ENCODE measurements around the gene NCKAP1.
"Not testable (repeated sequence)": the region's sequence is repeated elsewhere in the genome, so short reads cannot be mapped to it uniquely, and the experiment has no call there.

The NCKAP1 gene

GRCh38 chr2:183009249-183009899, 28.9 kb downstream of the NCKAP1 start:
- in situ Hi-C loops (cut with MboI; ENCODE audit: low sequenced_read_pairs) = no loop called here

GRCh38 chr2:183001948-183002347, 36.3 kb downstream of the NCKAP1 start:
- in situ Hi-C loops (cut with MboI; ENCODE audit: low sequenced_read_pairs) = no loop called here

- in situ Hi-C loops (cut with MboI; ENCODE audit: low sequenced_read_pairs) = no loop called here
Measured at GRCh38 chr2:183000846-183001245, 37.4 kb downstream of the NCKAP1 start.

GRCh38 chr2:182999348-183000028, 38.8 kb downstream of the NCKAP1 start:
- in situ Hi-C loops (cut with MboI; ENCODE audit: low sequenced_read_pairs) = loop anchor here (25.0 kb wide), 1 partner anchor 812 kb away; no protein-coding TSS in a partner anchor

GRCh38 chr2:182994228-182994912, 43.9 kb downstream of the NCKAP1 start:
- in situ Hi-C loops (cut with MboI; ENCODE audit: low sequenced_read_pairs) = loop anchor here (25.0 kb wide), 1 partner anchor 807 kb away; no protein-coding TSS in a partner anchor

- in situ Hi-C loops (cut with MboI; ENCODE audit: low sequenced_read_pairs) = loop anchor here (25.0 kb wide), 1 partner anchor 796 kb away; no protein-coding TSS in a partner anchor
Measured at GRCh38 chr2:182982941-182983340, 55.3 kb downstream of the NCKAP1 start.

GRCh38 chr2:182981475-182981874, 56.8 kb downstream of the NCKAP1 start:
- in situ Hi-C loops (cut with MboI; ENCODE audit: low sequenced_read_pairs) = loop anchor here (25.0 kb wide), 1 partner anchor 794 kb away; no protein-coding TSS in a partner anchor

GRCh38 chr2:182980652-182981051, 57.6 kb downstream of the NCKAP1 start:
- in situ Hi-C loops (cut with MboI; ENCODE audit: low sequenced_read_pairs) = loop anchor here (25.0 kb wide), 1 partner anchor 793 kb away; no protein-coding TSS in a partner anchor

GRCh38 chr2:182980115-182980514, 58.1 kb downstream of the NCKAP1 start:
- in situ Hi-C loops (cut with MboI; ENCODE audit: low sequenced_read_pairs) = loop anchor here (25.0 kb wide), 1 partner anchor 793 kb away; no protein-coding TSS in a partner anchor

GRCh38 chr2:182977463-182977862, 60.8 kb downstream of the NCKAP1 start:
- in situ Hi-C loops (cut with MboI; ENCODE audit: low sequenced_read_pairs) = loop anchor here (25.0 kb wide), 1 partner anchor 790 kb away; no protein-coding TSS in a partner anchor

GRCh38 chr2:182973441-182974352, 64.6 kb downstream of the NCKAP1 start:
- in situ Hi-C loops (cut with MboI; ENCODE audit: low sequenced_read_pairs) = no loop called here

- in situ Hi-C loops (cut with MboI; ENCODE audit: low sequenced_read_pairs) = no loop called here
Measured at GRCh38 chr2:182972548-182972942, 65.7 kb downstream of the NCKAP1 start.

GRCh38 chr2:182971820-182972547, 66.3 kb downstream of the NCKAP1 start:
- in situ Hi-C loops (cut with MboI; ENCODE audit: low sequenced_read_pairs) = no loop called here

GRCh38 chr2:182970486-182970885, 67.8 kb downstream of the NCKAP1 start:
- in situ Hi-C loops (cut with MboI; ENCODE audit: low sequenced_read_pairs) = no loop called here

GRCh38 chr2:182968493-182968892, 69.8 kb downstream of the NCKAP1 start:
- in situ Hi-C loops (cut with MboI; ENCODE audit: low sequenced_read_pairs) = no loop called here

- in situ Hi-C loops (cut with MboI; ENCODE audit: low sequenced_read_pairs) = not testable (repeated sequence)
Measured at GRCh38 chr2:182966356-182966755, 71.9 kb downstream of the NCKAP1 start.

- in situ Hi-C loops (cut with MboI; ENCODE audit: low sequenced_read_pairs) = no loop called here
Measured at GRCh38 chr2:182962641-182963040, 75.6 kb downstream of the NCKAP1 start.

- in situ Hi-C loops (cut with MboI; ENCODE audit: low sequenced_read_pairs) = not testable (repeated sequence)
Measured at GRCh38 chr2:182960869-182961268, 77.4 kb downstream of the NCKAP1 start.

GRCh38 chr2:182954789-182955188, 83.5 kb downstream of the NCKAP1 start:
- in situ Hi-C loops (cut with MboI; ENCODE audit: low sequenced_read_pairs) = no loop called here
